Measurements from ENCODE around the gene MAN2A2.

The MAN2A2 gene

DNA sequence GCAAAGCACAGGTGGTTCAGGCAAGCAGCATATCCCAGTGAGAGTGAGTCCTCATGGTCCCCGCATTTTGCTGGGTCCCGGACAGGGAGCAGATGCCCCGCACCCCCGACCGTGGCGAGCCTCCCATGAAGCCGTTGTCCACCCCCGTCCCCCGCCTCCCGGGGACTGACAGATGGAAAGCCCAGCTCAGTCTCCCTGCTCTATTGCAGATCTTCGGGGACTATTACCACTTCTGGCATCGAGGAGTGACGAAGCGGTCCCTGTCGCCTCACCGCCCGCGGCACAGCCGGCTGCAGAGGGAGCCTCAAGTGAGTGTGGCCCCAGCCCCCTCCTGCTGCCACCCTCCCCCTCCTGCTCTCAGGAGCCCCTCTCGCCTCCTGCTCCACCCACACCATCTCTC is 27.1 kb upstream of the MAN2A2 start:
- no peak for TF ChIP-seq EZH2 (IDR thresholded peaks at IDR 0.05; ENCODE audit: borderline replicate concordance, low read length)
- TF ChIP-seq, protein P1, sequence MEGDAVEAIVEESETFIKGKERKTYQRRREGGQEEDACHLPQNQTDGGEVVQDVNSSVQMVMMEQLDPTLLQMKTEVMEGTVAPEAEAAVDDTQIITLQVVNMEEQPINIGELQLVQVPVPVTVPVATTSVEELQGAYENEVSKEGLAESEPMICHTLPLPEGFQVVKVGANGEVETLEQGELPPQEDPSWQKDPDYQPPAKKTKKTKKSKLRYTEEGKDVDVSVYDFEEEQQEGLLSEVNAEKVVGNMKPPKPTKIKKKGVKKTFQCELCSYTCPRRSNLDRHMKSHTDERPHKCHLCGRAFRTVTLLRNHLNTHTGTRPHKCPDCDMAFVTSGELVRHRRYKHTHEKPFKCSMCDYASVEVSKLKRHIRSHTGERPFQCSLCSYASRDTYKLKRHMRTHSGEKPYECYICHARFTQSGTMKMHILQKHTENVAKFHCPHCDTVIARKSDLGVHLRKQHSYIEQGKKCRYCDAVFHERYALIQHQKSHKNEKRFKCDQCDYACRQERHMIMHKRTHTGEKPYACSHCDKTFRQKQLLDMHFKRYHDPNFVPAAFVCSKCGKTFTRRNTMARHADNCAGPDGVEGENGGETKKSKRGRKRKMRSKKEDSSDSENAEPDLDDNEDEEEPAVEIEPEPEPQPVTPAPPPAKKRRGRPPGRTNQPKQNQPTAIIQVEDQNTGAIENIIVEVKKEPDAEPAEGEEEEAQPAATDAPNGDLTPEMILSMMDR (IDR thresholded peaks at IDR 0.05; ENCODE audit: low read length) = no peak
- no peaks in the 10 kb centered on the region for H3K9me2 ChIP-seq (ENCODE audit: low read depth, low read length)
- no peaks in the 10 kb centered on the region for H3F3A ChIP-seq (ENCODE audit: insufficient read depth, low read length)
- H3K27ac ChIP-seq (ENCODE audit: low read depth, low read length, poor library complexity, severe bottlenecking) = no peak overlapping the region
- H3K27me3 ChIP-seq (ENCODE audit: insufficient read depth, low read length) = 0 out of 2 replicates have a peak, but pooled peaks cover 9% of the 10 kb centered on the region
- H3K4me3 ChIP-seq (ENCODE audit: low read depth, low read length, poor library complexity, severe bottlenecking) = no peak overlapping the region
- H2AFZ ChIP-seq (ENCODE audit: low read length) = no peak overlapping the region
- no peaks in the 10 kb centered on the region for H3K9me3 ChIP-seq (ENCODE audit: low read length)
- H3K4me1 ChIP-seq (ENCODE audit: insufficient read depth, low read length, severe bottlenecking) = peaks cover 12% of the 10 kb centered on the region
- no peaks in the 10 kb centered on the region for H3K36me3 ChIP-seq (ENCODE audit: insufficient read depth, low read length)
- no peak overlapping the region for H3K9ac ChIP-seq (ENCODE audit: low read length)
- no peak overlapping the region for H3K4me2 ChIP-seq (ENCODE audit: low read length)
- H4K20me1 ChIP-seq (ENCODE audit: insufficient read depth, low read length) = no peaks in the 10 kb centered on the region
- H3K79me2 ChIP-seq (ENCODE audit: insufficient read depth, low read length) = no peaks in the 10 kb centered on the region

DNA sequence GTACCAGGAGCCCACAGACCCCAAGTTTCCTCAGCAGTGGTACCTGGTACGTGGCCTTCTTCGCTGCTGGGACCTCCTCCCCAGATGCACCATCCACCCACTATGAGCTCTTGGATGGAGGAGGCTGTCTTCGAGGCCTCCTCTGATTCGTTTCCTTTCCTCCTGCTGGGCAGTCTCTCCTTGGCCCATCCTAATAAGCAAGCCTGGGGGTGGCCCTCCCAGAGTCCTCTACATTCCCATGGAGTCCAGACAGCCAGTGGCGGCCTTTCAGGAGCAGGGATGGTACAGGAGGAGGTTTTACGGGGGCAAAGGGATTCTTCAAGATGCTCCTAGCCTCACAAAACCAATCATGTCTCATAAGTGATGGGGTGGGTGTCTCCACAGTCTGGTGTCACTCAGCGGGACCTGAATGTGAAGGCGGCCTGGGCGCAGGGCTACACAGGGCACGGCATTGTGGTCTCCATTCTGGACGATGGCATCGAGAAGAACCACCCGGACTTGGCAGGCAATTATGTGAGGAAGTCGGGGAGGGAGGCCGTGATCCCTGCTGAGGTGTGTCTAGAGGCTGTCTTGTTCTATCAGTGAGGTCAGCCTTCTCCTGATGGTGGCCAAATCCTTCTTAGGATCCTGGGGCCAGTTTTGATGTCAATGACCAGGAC is 26.5 kb upstream of the MAN2A2 start:
- no peaks in the 10 kb centered on the region for H3K79me2 ChIP-seq (ENCODE audit: insufficient read depth, low read length)

DNA sequence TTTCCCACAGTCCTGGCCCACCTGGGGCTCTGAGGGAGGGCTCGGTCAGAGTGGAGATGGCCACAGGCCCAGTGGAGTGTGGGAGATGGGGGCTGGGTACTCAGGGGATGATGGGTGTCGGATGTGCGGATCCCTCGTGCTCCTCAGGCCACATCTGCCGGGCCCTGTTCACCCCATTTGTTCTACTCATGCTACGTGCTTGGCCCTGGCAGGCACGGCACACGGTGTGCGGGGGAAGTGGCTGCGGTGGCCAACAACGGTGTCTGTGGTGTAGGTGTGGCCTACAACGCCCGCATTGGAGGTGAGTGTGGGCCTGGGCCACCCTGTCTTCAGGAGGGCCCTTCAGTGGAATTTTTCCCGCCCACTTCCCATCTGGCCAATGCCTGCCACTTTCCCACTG is 25.8 kb upstream of the MAN2A2 start:
- Histone ChIP-seq H4K20me1 (ENCODE audit: insufficient read depth, low read length) (no peaks in the 10 kb centered on the region), H3K9me2 (ENCODE audit: low read depth, low read length) (no peaks in the 10 kb centered on the region), H3K4me1 (ENCODE audit: insufficient read depth, low read length, severe bottlenecking) (peaks cover 5% of the 10 kb centered on the region), H3K9me3 (ENCODE audit: low read length) (no peaks in the 10 kb centered on the region), H3F3A (ENCODE audit: insufficient read depth, low read length) (no peaks in the 10 kb centered on the region), H3K9ac (ENCODE audit: low read length) (no peak overlapping the region), H2AFZ (ENCODE audit: low read length) (no peak overlapping the region), H3K27me3 (ENCODE audit: insufficient read depth, low read length) (0 out of 2 replicates have a peak, but pooled peaks cover 9% of the 10 kb centered on the region), H3K4me2 (ENCODE audit: low read length) (no peak overlapping the region), H3K4me3 (ENCODE audit: low read depth, low read length, poor library complexity, severe bottlenecking) (no peak overlapping the region), H3K79me2 (ENCODE audit: insufficient read depth, low read length) (no peaks in the 10 kb centered on the region), H3K27ac (ENCODE audit: low read depth, low read length, poor library complexity, severe bottlenecking) (no peak overlapping the region), H3K36me3 (ENCODE audit: insufficient read depth, low read length) (no peaks in the 10 kb centered on the region)
- TF ChIP-seq, protein P1 (IDR thresholded peaks at IDR 0.05; ENCODE audit: low read length) = no peak
- TF ChIP-seq EZH2 (IDR thresholded peaks at IDR 0.05; ENCODE audit: borderline replicate concordance, low read length) = no peak

More for the DNA sequence above, 26.5 kb upstream of the MAN2A2 start:
- Histone ChIP-seq H3K4me1 (ENCODE audit: insufficient read depth, low read length, severe bottlenecking) (peaks cover 12% of the 10 kb centered on the region), H3K27ac (ENCODE audit: low read depth, low read length, poor library complexity, severe bottlenecking) (no peak overlapping the region), H3K27me3 (ENCODE audit: insufficient read depth, low read length) (0 out of 2 replicates have a peak, but pooled peaks cover 9% of the 10 kb centered on the region), H3K4me2 (ENCODE audit: low read length) (no peak overlapping the region), H3K9me2 (ENCODE audit: low read depth, low read length) (no peaks in the 10 kb centered on the region), H3F3A (ENCODE audit: insufficient read depth, low read length) (no peaks in the 10 kb centered on the region), H3K9ac (ENCODE audit: low read length) (no peak overlapping the region), H3K36me3 (ENCODE audit: insufficient read depth, low read length) (no peaks in the 10 kb centered on the region), H4K20me1 (ENCODE audit: insufficient read depth, low read length) (no peaks in the 10 kb centered on the region), H3K4me3 (ENCODE audit: low read depth, low read length, poor library complexity, severe bottlenecking) (no peak overlapping the region), H3K9me3 (ENCODE audit: low read length) (no peaks in the 10 kb centered on the region), H2AFZ (ENCODE audit: low read length) (no peak overlapping the region)
- TF ChIP-seq, protein P1 (IDR thresholded peaks at IDR 0.05; ENCODE audit: low read length) = no peak
- TF ChIP-seq EZH2 (IDR thresholded peaks at IDR 0.05; ENCODE audit: borderline replicate concordance, low read length) = no peak

Data from OCI-LY1 (cell line).